ENCODE results near the gene TBX2. TPM values are rescaled to one million over a fixed set of nuclear protein-coding genes. Genes with fewer than 3 reads are reported as not detected.

The TBX2 gene
- total RNA-seq, 1 experiment from 2014 or later: not detected

DNA sequence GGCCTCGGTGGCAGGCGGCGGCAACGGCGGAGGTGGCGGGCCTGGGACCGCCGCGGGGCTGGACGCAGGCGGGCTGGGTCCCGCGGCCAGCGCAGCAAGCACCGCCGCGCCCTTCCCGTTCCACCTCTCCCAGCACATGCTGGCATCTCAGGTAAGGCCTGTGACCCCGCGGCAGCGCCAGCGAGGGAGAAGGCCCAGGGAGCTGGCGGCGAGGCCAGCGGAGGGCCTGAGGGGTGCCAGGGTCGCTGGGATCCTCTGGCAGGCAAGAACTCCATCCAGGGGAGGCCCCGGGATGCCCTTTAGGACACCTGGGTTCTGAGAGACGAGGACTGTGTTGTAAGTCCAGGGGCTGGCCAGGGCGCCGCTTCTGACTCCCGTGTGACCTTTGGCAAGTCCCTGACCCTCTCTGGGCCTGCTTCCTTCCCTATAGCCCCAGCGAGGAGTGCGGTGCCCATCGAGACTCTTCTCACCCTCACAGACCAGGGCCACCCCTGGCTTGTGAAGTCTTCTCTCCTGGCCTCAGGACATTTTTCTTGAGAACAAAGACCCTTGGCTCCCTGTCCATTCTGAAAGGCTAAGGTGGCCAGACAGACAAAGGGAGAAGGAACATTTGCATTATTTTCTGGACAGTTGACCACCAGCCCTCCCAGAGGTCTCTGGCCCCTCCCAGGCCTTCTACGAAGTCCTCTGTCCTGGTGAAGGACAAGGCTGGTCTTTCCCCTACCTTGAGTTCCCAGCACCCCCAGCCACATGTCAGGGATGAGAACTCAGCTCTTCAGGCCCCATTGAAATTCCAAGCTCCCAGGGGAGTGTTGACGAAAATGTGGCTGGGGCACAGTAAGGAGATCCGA, 6.3 kb downstream of the TBX2 start:
- Histone ChIP-seq H3K79me2 (ENCODE audit: low read length) (no peaks in the 10 kb centered on the region), H3K27me3 (ENCODE audit: low read length) (no peaks in the 10 kb centered on the region), H2AFZ (ENCODE audit: low read length) (no peak overlapping the region), H3K4me3 (ENCODE audit: low read length) (no peak overlapping the region), H4K20me1 (ENCODE audit: insufficient read depth, low read depth, low read length) (no peaks in the 10 kb centered on the region), H3K9me3 (ENCODE audit: low read length) (no peaks in the 10 kb centered on the region), H3K4me1 (ENCODE audit: low read length) (peaks cover 5% of the 10 kb centered on the region), H3K27ac (ENCODE audit: low read length) (no peak overlapping the region), H3K9ac (ENCODE audit: low read length) (no peak overlapping the region), H3K9me2 (replicated peaks; ENCODE audit: insufficient read depth, low read length) (no peaks in the 10 kb centered on the region), H3K4me2 (ENCODE audit: low read depth, low read length, poor library complexity, severe bottlenecking) (no peak overlapping the region), H3K36me3 (ENCODE audit: insufficient read depth, low read length) (no peaks in the 10 kb centered on the region)
- DNase-seq: no peak

GRCh38 chr17:61406537-61406845, 6.8 kb downstream of the TBX2 start:
- DNase-seq: no peak
- Histone ChIP-seq H3K9me3 (ENCODE audit: low read length) (no peaks in the 10 kb centered on the region), H3K4me1 (ENCODE audit: low read length) (peaks cover 5% of the 10 kb centered on the region), H3K4me2 (ENCODE audit: low read depth, low read length, poor library complexity, severe bottlenecking) (no peak overlapping the region), H3K27me3 (ENCODE audit: low read length) (no peaks in the 10 kb centered on the region), H2AFZ (ENCODE audit: low read length) (no peak overlapping the region), H3K79me2 (ENCODE audit: low read length) (no peaks in the 10 kb centered on the region), H3K27ac (ENCODE audit: low read length) (no peak overlapping the region), H3K9me2 (replicated peaks; ENCODE audit: insufficient read depth, low read length) (no peaks in the 10 kb centered on the region), H4K20me1 (ENCODE audit: insufficient read depth, low read depth, low read length) (no peaks in the 10 kb centered on the region), H3K9ac (ENCODE audit: low read length) (no peak overlapping the region), H3K4me3 (ENCODE audit: low read length) (no peak overlapping the region), H3K36me3 (ENCODE audit: insufficient read depth, low read length) (no peaks in the 10 kb centered on the region)

- no peaks in the 10 kb centered on the region for H3K27me3 ChIP-seq (ENCODE audit: low read length)
Measured at GRCh38 chr17:61406971-61407911, 7.6 kb downstream of the TBX2 start.

DNA sequence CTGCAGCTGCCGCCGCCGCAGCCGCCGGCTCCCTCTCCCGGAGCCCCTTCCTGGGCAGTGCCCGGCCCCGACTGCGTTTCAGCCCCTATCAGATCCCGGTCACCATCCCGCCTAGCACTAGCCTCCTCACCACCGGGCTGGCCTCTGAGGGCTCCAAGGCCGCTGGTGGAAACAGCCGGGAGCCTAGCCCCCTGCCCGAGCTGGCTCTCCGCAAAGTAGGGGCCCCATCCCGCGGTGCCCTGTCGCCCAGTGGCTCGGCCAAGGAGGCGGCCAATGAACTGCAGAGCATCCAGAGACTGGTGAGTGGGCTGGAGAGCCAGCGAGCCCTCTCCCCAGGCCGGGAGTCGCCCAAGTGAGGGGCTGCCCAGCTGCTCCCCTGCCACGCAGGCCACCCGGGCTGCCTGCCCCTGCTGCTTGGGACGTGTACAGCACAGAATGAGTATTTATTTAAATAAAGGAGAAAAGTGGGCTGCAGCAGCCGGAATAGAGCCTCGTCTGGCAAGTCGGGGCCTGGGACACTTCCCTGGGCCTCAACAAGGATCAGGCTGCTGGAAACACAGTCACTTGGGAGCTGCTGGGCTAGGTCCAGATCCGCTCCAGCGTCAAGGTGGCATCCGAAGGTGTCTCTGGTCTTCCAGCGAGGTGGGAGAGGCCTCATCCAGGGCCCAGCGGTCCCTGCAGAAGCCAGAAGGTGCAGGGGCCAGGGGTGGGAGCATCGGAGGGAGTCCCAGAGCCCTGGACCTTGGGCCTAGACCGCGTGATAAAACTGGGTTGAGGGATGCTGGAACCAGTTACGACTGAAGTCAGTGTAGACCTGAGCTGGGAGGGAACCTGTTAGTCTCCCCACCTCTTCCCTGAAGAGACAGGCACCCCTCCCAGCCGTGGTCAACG, 8.8 kb downstream of the TBX2 start:
- H3K9me2 ChIP-seq (replicated peaks; ENCODE audit: insufficient read depth, low read length): no peaks in the 10 kb centered on the region
- H3K27me3 ChIP-seq (ENCODE audit: low read length): no peaks in the 10 kb centered on the region
- H3K4me1 ChIP-seq (ENCODE audit: low read length): peaks cover 5% of the 10 kb centered on the region
- H3K9me3 ChIP-seq (ENCODE audit: low read length): no peaks in the 10 kb centered on the region
- no peaks in the 10 kb centered on the region for H3K79me2 ChIP-seq (ENCODE audit: low read length)
- no peak overlapping the region for H3K4me3 ChIP-seq (ENCODE audit: low read length)
- H3K36me3 ChIP-seq (ENCODE audit: insufficient read depth, low read length): no peaks in the 10 kb centered on the region
- no peaks in the 10 kb centered on the region for H4K20me1 ChIP-seq (ENCODE audit: insufficient read depth, low read depth, low read length)
- DNase-seq: no peak
- no peak overlapping the region for H3K4me2 ChIP-seq (ENCODE audit: low read depth, low read length, poor library complexity, severe bottlenecking)
- no peak overlapping the region for H2AFZ ChIP-seq (ENCODE audit: low read length)
- no peak overlapping the region for H3K9ac ChIP-seq (ENCODE audit: low read length)
- no peak overlapping the region for H3K27ac ChIP-seq (ENCODE audit: low read length)

More at GRCh38 chr17:61406971-61407911, 7.6 kb downstream of the TBX2 start:
- no peaks in the 10 kb centered on the region for H3K79me2 ChIP-seq (ENCODE audit: low read length)
- no peaks in the 10 kb centered on the region for H3K9me3 ChIP-seq (ENCODE audit: low read length)
- no peak overlapping the region for H3K4me3 ChIP-seq (ENCODE audit: low read length)
- DNase-seq: no peak
- no peaks in the 10 kb centered on the region for H3K9me2 ChIP-seq (replicated peaks; ENCODE audit: insufficient read depth, low read length)
- H3K36me3 ChIP-seq (ENCODE audit: insufficient read depth, low read length): no peaks in the 10 kb centered on the region
- no peak overlapping the region for H3K9ac ChIP-seq (ENCODE audit: low read length)
- no peak overlapping the region for H3K4me2 ChIP-seq (ENCODE audit: low read depth, low read length, poor library complexity, severe bottlenecking)
- H4K20me1 ChIP-seq (ENCODE audit: insufficient read depth, low read depth, low read length): no peaks in the 10 kb centered on the region
- H3K27ac ChIP-seq (ENCODE audit: low read length): no peak overlapping the region
- peaks cover 5% of the 10 kb centered on the region for H3K4me1 ChIP-seq (ENCODE audit: low read length)
- H2AFZ ChIP-seq (ENCODE audit: low read length): no peak overlapping the region

DNA sequence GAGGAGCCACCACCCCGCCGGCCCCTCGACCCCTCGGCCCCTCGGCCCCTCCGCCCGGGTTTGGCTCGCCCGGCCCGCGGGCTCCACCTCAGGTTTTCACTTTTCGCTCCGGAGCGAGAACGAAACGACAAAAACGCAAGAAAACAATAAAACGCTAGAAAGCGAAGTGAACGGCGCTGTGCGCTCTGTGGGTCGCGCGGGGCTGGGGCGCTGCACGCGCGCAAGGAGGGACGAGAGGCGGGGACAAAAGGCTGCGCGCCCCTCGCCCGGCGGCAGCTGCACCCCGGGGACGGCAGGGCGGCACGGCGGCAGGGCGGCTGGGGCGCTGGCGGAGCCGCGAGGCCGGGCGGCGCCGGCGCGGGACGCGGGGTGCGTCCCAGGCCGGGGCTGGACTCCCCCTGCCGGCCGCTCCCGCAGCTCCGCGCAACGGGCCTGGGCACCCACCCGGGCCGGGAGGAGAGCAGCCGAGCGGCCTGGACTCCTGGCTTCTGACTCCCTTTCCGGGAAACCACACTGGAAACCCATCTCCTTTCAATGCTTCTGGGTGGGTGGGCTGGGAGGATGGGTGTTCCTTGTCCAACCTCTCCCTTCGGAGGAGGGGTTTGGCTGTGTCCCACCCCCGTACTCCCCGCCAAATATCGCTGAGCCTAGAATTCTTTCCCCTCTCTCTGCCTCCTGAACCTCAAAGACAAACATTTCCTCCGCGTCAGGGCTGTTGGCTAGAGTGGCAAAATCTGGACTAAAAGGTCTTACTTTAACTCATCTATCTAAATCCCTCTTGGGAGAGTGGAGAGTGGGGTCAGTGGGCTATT, 9.9 kb downstream of the TBX2 start:
- peak overlapping the region; percentile 60; the same call in 1 of the 2 replicates for H3K4me3 ChIP-seq (ENCODE audit: low read length)
- no peak overlapping the region for H3K27ac ChIP-seq (ENCODE audit: low read length)
- peak; percentile 77 for DNase-seq
- H3K79me2 ChIP-seq (ENCODE audit: low read length): no peaks in the 10 kb centered on the region
- H3K4me1 ChIP-seq (ENCODE audit: low read length): peaks cover 5% of the 10 kb centered on the region
- H4K20me1 ChIP-seq (ENCODE audit: insufficient read depth, low read depth, low read length): no peaks in the 10 kb centered on the region
- H3K4me2 ChIP-seq (ENCODE audit: low read depth, low read length, poor library complexity, severe bottlenecking): peak overlapping the region; percentile 81
- H3K36me3 ChIP-seq (ENCODE audit: insufficient read depth, low read length): no peaks in the 10 kb centered on the region
- no peaks in the 10 kb centered on the region for H3K9me2 ChIP-seq (replicated peaks; ENCODE audit: insufficient read depth, low read length)
- peak overlapping the region; percentile 61 for H3K9ac ChIP-seq (ENCODE audit: low read length)
- no peaks in the 10 kb centered on the region for H3K27me3 ChIP-seq (ENCODE audit: low read length)
- H2AFZ ChIP-seq (ENCODE audit: low read length): peak overlapping the region; percentile 75; the same call in 1 of the 2 replicates
- no peaks in the 10 kb centered on the region for H3K9me3 ChIP-seq (ENCODE audit: low read length)

- no peaks in the 10 kb centered on the region for H3K36me3 ChIP-seq (ENCODE audit: insufficient read depth, low read length)
- peaks cover 5% of the 10 kb centered on the region for H3K4me1 ChIP-seq (ENCODE audit: low read length)
- DNase-seq: no peak
- no peaks in the 10 kb centered on the region for H4K20me1 ChIP-seq (ENCODE audit: insufficient read depth, low read depth, low read length)
- H3K9ac ChIP-seq (ENCODE audit: low read length): no peak overlapping the region
- H3K4me2 ChIP-seq (ENCODE audit: low read depth, low read length, poor library complexity, severe bottlenecking): peak overlapping the region; percentile 29
- no peaks in the 10 kb centered on the region for H3K27me3 ChIP-seq (ENCODE audit: low read length)
- no peaks in the 10 kb centered on the region for H3K9me3 ChIP-seq (ENCODE audit: low read length)
- H3K9me2 ChIP-seq (replicated peaks; ENCODE audit: insufficient read depth, low read length): no peaks in the 10 kb centered on the region
- H2AFZ ChIP-seq (ENCODE audit: low read length): no peak overlapping the region
- no peak overlapping the region for H3K4me3 ChIP-seq (ENCODE audit: low read length)
- H3K79me2 ChIP-seq (ENCODE audit: low read length): no peaks in the 10 kb centered on the region
- H3K27ac ChIP-seq (ENCODE audit: low read length): no peak overlapping the region
Measured at GRCh38 chr17:61410141-61411010, 10.7 kb downstream of the TBX2 start.

DNA sequence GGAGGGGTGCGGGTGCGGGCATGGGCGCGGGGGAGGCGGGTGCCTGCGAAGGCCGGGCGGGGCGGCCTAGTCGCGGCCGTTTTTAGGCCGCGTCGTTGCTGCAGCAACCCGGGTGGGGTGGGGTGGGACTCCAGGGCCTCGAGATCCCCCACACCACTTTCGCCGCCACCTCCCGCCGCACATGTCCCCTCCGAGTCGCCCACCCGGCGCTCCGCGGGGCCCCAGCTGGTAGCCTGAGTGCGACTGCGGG, 11.3 kb downstream of the TBX2 start:
- Histone ChIP-seq H3K36me3 (ENCODE audit: insufficient read depth, low read length) (no peaks in the 10 kb centered on the region), H3K9me2 (replicated peaks; ENCODE audit: insufficient read depth, low read length) (no peaks in the 10 kb centered on the region), H3K4me1 (ENCODE audit: low read length) (peaks cover 5% of the 10 kb centered on the region), H2AFZ (ENCODE audit: low read length) (no peak overlapping the region), H3K4me3 (ENCODE audit: low read length) (no peak overlapping the region), H3K27me3 (ENCODE audit: low read length) (no peaks in the 10 kb centered on the region), H3K79me2 (ENCODE audit: low read length) (no peaks in the 10 kb centered on the region), H3K4me2 (ENCODE audit: low read depth, low read length, poor library complexity, severe bottlenecking) (no peak overlapping the region), H3K9ac (ENCODE audit: low read length) (no peak overlapping the region), H3K9me3 (ENCODE audit: low read length) (no peaks in the 10 kb centered on the region), H4K20me1 (ENCODE audit: insufficient read depth, low read depth, low read length) (no peaks in the 10 kb centered on the region), H3K27ac (ENCODE audit: low read length) (no peak overlapping the region)
- no peak for DNase-seq
